HEK293 (cell line): ENCODE data around the gene RANBP1.

ENCODE experiments used
- ELK4 ChIP-seq: IDR thresholded peaks from 2 replicates; pipeline ENCODE4 v1.6.1; 2011; ENCODE audit warnings: mild to moderate bottlenecking, low read depth, low read length, borderline replicate concordance
- SP3 ChIP-seq: fragments of 450-650 bp; formaldehyde crosslinking; IDR thresholded peaks from 2 replicates; pipeline ENCODE4 v1.5.1; 2016; ENCODE audit warnings: missing biosample characterization, missing genetic modification characterization
- ZNF112 ChIP-seq: fragments of 450-650 bp; formaldehyde crosslinking; IDR thresholded peaks from 2 replicates; pipeline ENCODE4 v1.5.0; 2017; ENCODE audit warnings: missing biosample characterization, missing genetic modification characterization
- ZNF274 ChIP-seq, 2 experiments: fragments of 200-500 bp in 1 of 2; fragments of 450-650 bp in 1 of 2; sonication (Bioruptor generic) in 1 of 2; formaldehyde crosslinking in 1 of 2; IDR thresholded peaks; 2 replicates each; pipeline versions ENCODE4 v1.5.1 to v1.6.1; 2014 to 2016; ENCODE audit warnings: borderline replicate concordance in 1 of 2, inconsistent platforms in 1 of 2, low read length in 1 of 2, missing biosample characterization in 1 of 2, missing genetic modification characterization in 1 of 2
- ZNF302 ChIP-seq: fragments of 450-650 bp; formaldehyde crosslinking; IDR thresholded peaks from 2 replicates; pipeline ENCODE4 v1.5.1; 2016; ENCODE audit warnings: missing biosample characterization, missing genetic modification characterization, low read depth
- TF ChIP-seq, protein P1 (sequence below): fragments of 450-650 bp; formaldehyde crosslinking; IDR thresholded peaks from 2 replicates; pipeline ENCODE4 v1.5.1; 2016; ENCODE audit warnings: missing biosample characterization, missing genetic modification characterization
- TF ChIP-seq, protein P2 (sequence below): fragments of 450-650 bp; formaldehyde crosslinking; IDR thresholded peaks from 2 replicates; pipeline ENCODE4 v1.5.1; 2016; ENCODE audit warnings: missing biosample characterization, missing genetic modification characterization
- TF ChIP-seq, protein P3 (sequence below): fragments of 450-650 bp; formaldehyde crosslinking; IDR thresholded peaks from 2 replicates; pipeline ENCODE4 v1.5.1; 2017; ENCODE audit warnings: missing biosample characterization, missing genetic modification characterization

GRCh38 chr22:20101638-20102037, 14.3 kb upstream of the RANBP1 start:
- TF ChIP-seq, protein P1, sequence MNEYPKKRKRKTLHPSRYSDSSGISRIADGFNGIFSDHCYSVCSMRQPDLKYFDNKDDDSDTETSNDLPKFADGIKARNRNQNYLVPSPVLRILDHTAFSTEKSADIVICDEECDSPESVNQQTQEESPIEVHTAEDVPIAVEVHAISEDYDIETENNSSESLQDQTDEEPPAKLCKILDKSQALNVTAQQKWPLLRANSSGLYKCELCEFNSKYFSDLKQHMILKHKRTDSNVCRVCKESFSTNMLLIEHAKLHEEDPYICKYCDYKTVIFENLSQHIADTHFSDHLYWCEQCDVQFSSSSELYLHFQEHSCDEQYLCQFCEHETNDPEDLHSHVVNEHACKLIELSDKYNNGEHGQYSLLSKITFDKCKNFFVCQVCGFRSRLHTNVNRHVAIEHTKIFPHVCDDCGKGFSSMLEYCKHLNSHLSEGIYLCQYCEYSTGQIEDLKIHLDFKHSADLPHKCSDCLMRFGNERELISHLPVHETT (tag by site-specific recombination), result no peak
- TF ChIP-seq ZNF112 (tag by site-specific recombination) (no peak), ZNF302 (tag by site-specific recombination) (no peak), SP3 (tag by site-specific recombination) (no peak), ELK4 (no peak), ZNF274 (IDR thresholded peaks at IDR 0.05; ENCODE audit: low read length) (no peak), ZNF274 (tag by site-specific recombination; IDR thresholded peaks at IDR 0.05; ENCODE audit: borderline replicate concordance) (no peak)
- TF ChIP-seq, protein P2, sequence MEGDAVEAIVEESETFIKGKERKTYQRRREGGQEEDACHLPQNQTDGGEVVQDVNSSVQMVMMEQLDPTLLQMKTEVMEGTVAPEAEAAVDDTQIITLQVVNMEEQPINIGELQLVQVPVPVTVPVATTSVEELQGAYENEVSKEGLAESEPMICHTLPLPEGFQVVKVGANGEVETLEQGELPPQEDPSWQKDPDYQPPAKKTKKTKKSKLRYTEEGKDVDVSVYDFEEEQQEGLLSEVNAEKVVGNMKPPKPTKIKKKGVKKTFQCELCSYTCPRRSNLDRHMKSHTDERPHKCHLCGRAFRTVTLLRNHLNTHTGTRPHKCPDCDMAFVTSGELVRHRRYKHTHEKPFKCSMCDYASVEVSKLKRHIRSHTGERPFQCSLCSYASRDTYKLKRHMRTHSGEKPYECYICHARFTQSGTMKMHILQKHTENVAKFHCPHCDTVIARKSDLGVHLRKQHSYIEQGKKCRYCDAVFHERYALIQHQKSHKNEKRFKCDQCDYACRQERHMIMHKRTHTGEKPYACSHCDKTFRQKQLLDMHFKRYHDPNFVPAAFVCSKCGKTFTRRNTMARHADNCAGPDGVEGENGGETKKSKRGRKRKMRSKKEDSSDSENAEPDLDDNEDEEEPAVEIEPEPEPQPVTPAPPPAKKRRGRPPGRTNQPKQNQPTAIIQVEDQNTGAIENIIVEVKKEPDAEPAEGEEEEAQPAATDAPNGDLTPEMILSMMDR (tag by site-specific recombination), result no peak
- TF ChIP-seq, protein P3, sequence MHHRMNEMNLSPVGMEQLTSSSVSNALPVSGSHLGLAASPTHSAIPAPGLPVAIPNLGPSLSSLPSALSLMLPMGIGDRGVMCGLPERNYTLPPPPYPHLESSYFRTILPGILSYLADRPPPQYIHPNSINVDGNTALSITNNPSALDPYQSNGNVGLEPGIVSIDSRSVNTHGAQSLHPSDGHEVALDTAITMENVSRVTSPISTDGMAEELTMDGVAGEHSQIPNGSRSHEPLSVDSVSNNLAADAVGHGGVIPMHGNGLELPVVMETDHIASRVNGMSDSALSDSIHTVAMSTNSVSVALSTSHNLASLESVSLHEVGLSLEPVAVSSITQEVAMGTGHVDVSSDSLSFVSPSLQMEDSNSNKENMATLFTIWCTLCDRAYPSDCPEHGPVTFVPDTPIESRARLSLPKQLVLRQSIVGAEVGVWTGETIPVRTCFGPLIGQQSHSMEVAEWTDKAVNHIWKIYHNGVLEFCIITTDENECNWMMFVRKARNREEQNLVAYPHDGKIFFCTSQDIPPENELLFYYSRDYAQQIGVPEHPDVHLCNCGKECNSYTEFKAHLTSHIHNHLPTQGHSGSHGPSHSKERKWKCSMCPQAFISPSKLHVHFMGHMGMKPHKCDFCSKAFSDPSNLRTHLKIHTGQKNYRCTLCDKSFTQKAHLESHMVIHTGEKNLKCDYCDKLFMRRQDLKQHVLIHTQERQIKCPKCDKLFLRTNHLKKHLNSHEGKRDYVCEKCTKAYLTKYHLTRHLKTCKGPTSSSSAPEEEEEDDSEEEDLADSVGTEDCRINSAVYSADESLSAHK (tag by site-specific recombination), result no peak
